CD4-positive, CD25-positive, alpha-beta regulatory T cell (primary cell): ENCODE data around the gene IDH3B. TPM values are rescaled to one million over a fixed set of nuclear protein-coding genes. Genes with fewer than 3 reads are reported as not detected.

Source experiments
- ATAC-seq, 2 donors: fragments of 150-1000 bp; cut with Tn5 transposase; one replicate each; pipeline ENCODE4 v1.10.0; 2021; ENCODE audit warnings: low read depth in 2 of 2, moderate number of reproducible peaks in 2 of 2, moderate library complexity in 1 of 2
- DNase-seq, 3 donors: peaks; one replicate each; pipeline versions ENCODE4 v3.0.0 to v3.0.0-alpha.2; 2012 to 2022; ENCODE audit warnings: mixed read lengths in 1 of 3
- H3K27ac ChIP-seq: one replicate; pipeline ENCODE4 v1.7.0; 2013; ENCODE audit warnings: mild to moderate bottlenecking, low read length; ENCODE audit not compliant: insufficient read depth, poor library complexity, severe bottlenecking
- H3K27me3 ChIP-seq: one replicate; pipeline ENCODE4 v1.7.0; 2013; ENCODE audit warnings: low read length; ENCODE audit not compliant: control insufficient read depth, insufficient read depth
- H3K36me3 ChIP-seq: one replicate; pipeline ENCODE4 v1.7.0; 2013; ENCODE audit warnings: mild to moderate bottlenecking, low read length, moderate library complexity; ENCODE audit not compliant: control insufficient read depth, insufficient read depth
- H3K4me1 ChIP-seq: 2 replicates; pipeline ENCODE4 v1.7.0; 2013; ENCODE audit warnings: mild to moderate bottlenecking, low read length; ENCODE audit not compliant: insufficient read depth, control insufficient read depth, poor library complexity, severe bottlenecking
- H3K4me3 ChIP-seq: one replicate; pipeline ENCODE4 v1.7.0; 2013; ENCODE audit warnings: low read depth, mild to moderate bottlenecking, low read length, moderate library complexity
- H3K9me3 ChIP-seq, 2 experiments: 1 replicate in 1 of 2; 2 replicates in 1 of 2; pipeline ENCODE4 v1.7.0; 2013; ENCODE audit warnings: low read length in 2 of 2, mild to moderate bottlenecking in 1 of 2, moderate library complexity in 1 of 2; ENCODE audit not compliant: control insufficient read depth in 2 of 2
- H3K27ac Mint-ChIP-seq, 3 donors: one replicate each; pipeline ENCODE4 v1.8.0; 2020 to 2022; ENCODE audit warnings: mild to moderate bottlenecking in 3 of 3, mixed read lengths in 3 of 3, moderate library complexity in 2 of 3
- H3K27me3 Mint-ChIP-seq: one replicate; pipeline ENCODE4 v1.8.0; 2022; ENCODE audit warnings: mild to moderate bottlenecking, mixed read lengths
- H3K36me3 Mint-ChIP-seq: one replicate; pipeline ENCODE4 v1.8.0; 2020; ENCODE audit warnings: mixed read lengths
- H3K4me1 Mint-ChIP-seq, 4 donors: one replicate each; pipeline ENCODE4 v1.8.0; 2020 to 2022; ENCODE audit warnings: mixed read lengths in 4 of 4, mild to moderate bottlenecking in 1 of 4
- H3K4me3 Mint-ChIP-seq, 4 donors: one replicate each; pipeline ENCODE4 v1.8.0; 2020 to 2022; ENCODE audit warnings: mild to moderate bottlenecking in 4 of 4, mixed read lengths in 4 of 4, moderate library complexity in 3 of 4
- H3K9me3 Mint-ChIP-seq, 7 donors: one replicate each; pipeline ENCODE4 v1.8.0; 2020 to 2022; ENCODE audit warnings: mixed read lengths in 7 of 7, mild to moderate bottlenecking in 3 of 7, moderate library complexity in 2 of 7
- polyA plus RNA-seq, 4 donors: library from polyadenylated mRNA; unstranded; fragments of 300-500 nt; fragmentation: Illumina TruSeq; gene quantifications; one replicate each; pipeline ENCODE4 v1.2.3, GENCODE V29; 2021
- total RNA-seq: library from RNA; stranded (reverse); gene quantifications from one replicate; pipeline ENCODE4 v1.2.3, GENCODE V29; 2022

The IDH3B gene
- total and polyA plus RNA-seq, 5 donors from 2014 or later = 106 to 117 (median 111) TPM

GRCh38 chr20:2637246-2637645, 26.8 kb downstream of the IDH3B start:
- H3K27ac Mint-ChIP-seq = no peak overlapping the region

DNA sequence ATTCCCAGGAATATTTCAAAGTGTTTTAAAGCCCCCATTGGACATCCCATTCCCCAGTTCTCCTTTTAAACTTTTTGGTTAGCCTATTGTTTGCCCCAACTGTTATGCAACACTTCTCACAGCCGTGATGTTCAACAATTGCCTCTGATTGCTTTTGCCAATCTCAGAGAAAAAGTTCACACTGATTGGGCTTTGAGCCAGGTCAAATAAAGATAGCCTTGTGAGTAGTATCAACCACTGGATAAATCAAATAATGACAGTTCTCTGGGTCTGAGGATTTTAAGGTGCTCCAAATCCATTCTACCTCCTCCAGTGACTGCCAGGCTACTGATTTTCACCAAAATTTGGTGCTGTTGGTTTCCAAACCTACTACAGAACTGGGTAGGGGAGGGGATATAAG, 30.6 kb downstream of the IDH3B start:
- DNase-seq = no peak
- H3K9me3 Mint-ChIP-seq = peaks cover 0 to 16% (median 1%) of the 10 kb centered on the region in 7 donors
- H3K27ac Mint-ChIP-seq = no peak overlapping the region
- H3K27me3 Mint-ChIP-seq = peaks cover 47% of the 10 kb centered on the region
- peaks cover 25% of the 10 kb centered on the region for H3K27me3 ChIP-seq
- H3K4me1 ChIP-seq = no peaks in the 10 kb centered on the region
- H3K36me3 Mint-ChIP-seq = no peaks in the 10 kb centered on the region
- no peaks in the 10 kb centered on the region for H3K4me1 Mint-ChIP-seq
- no peak overlapping the region for H3K4me3 ChIP-seq
- H3K9me3 ChIP-seq = peaks cover 0 to 7% of the 10 kb centered on the region in 2 experiments
- no peak overlapping the region for H3K27ac ChIP-seq
- H3K36me3 ChIP-seq = no peaks in the 10 kb centered on the region
- no peak overlapping the region for H3K4me3 Mint-ChIP-seq
- ATAC-seq = no peak

More at GRCh38 chr20:2637246-2637645, 26.8 kb downstream of the IDH3B start:
- Mint-ChIP-seq H3K4me1 (no peaks in the 10 kb centered on the region), H3K27me3 (peaks cover 20% of the 10 kb centered on the region), H3K36me3 (peaks cover 11% of the 10 kb centered on the region), H3K4me3 (no peak overlapping the region), H3K9me3 (peaks cover 0 to 1% (median 0%) of the 10 kb centered on the region in 7 donors)
- Histone ChIP-seq H3K4me1 (no peaks in the 10 kb centered on the region), H3K27ac (no peak overlapping the region), H3K9me3 (no peaks in the 10 kb centered on the region), H3K27me3 (peaks cover 10% of the 10 kb centered on the region), H3K4me3 (no peak overlapping the region), H3K36me3 (no peaks in the 10 kb centered on the region)
- ATAC-seq (no peak), DNase-seq (no peak)

- Mint-ChIP-seq H3K36me3 (no peaks in the 10 kb centered on the region), H3K4me1 (no peaks in the 10 kb centered on the region), H3K27ac (no peak overlapping the region), H3K27me3 (peaks cover 52% of the 10 kb centered on the region), H3K4me3 (no peak overlapping the region), H3K9me3 (peaks cover 0 to 22% (median 3%) of the 10 kb centered on the region in 7 donors)
- ATAC-seq = no peak
- Histone ChIP-seq H3K27me3 (peaks cover 25% of the 10 kb centered on the region), H3K36me3 (no peaks in the 10 kb centered on the region), H3K9me3 (peaks cover 5 to 13% of the 10 kb centered on the region in 2 experiments), H3K4me3 (no peak overlapping the region), H3K4me1 (no peaks in the 10 kb centered on the region), H3K27ac (no peak overlapping the region)
- DNase-seq = no peak
Observed at GRCh38 chr20:2631228-2631627, 32.8 kb downstream of the IDH3B start.

GRCh38 chr20:2626853-2627541, 37.0 kb downstream of the IDH3B start:
- Histone ChIP-seq H3K36me3 (no peaks in the 10 kb centered on the region), H3K27me3 (peaks cover 15% of the 10 kb centered on the region), H3K9me3 (peaks cover 6 to 13% of the 10 kb centered on the region in 2 experiments), H3K27ac (no peak overlapping the region), H3K4me1 (no peaks in the 10 kb centered on the region), H3K4me3 (no peak overlapping the region)
- DNase-seq (no peak), ATAC-seq (no peak)
- Mint-ChIP-seq H3K27ac (no peak overlapping the region), H3K9me3 (peaks cover 0 to 24% (median 5%) of the 10 kb centered on the region in 7 donors), H3K4me1 (no peaks in the 10 kb centered on the region), H3K36me3 (no peaks in the 10 kb centered on the region), H3K27me3 (peaks cover 57% of the 10 kb centered on the region), H3K4me3 (no peak overlapping the region)

DNA sequence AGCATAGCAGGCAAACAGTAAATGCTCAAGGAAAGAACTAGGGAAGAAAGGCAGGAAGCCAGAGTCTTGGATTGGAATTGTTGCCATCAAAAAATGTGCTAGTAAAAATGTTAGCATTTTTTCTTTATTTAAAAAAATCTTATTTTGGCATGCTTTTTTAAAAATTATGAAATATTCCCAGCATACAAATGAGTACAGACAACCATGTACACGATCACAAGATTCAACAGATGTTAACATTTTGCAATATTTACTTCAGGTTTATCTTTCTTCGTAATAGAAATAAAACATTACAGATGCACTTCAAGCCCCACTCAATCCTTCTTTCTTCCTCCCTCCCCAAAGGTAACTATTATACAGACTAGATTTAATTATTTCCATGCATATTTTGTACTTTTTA, 39.0 kb downstream of the IDH3B start:
- H3K27me3 ChIP-seq = peaks cover 6% of the 10 kb centered on the region
- H3K27ac ChIP-seq = no peak overlapping the region
- Mint-ChIP-seq H3K27ac (no peak overlapping the region), H3K27me3 (peaks cover 55% of the 10 kb centered on the region), H3K36me3 (no peaks in the 10 kb centered on the region), H3K4me1 (no peaks in the 10 kb centered on the region), H3K4me3 (no peak overlapping the region), H3K9me3 (peaks cover 0 to 12% (median 3%) of the 10 kb centered on the region in 7 donors)
- H3K4me1 ChIP-seq = no peaks in the 10 kb centered on the region
- no peaks in the 10 kb centered on the region for H3K36me3 ChIP-seq
- peaks cover 6 to 7% of the 10 kb centered on the region in 2 experiments for H3K9me3 ChIP-seq
- no peak overlapping the region for H3K4me3 ChIP-seq
- DNase-seq (no peak), ATAC-seq (no peak)

GRCh38 chr20:2624190-2624589, 39.8 kb downstream of the IDH3B start:
- H3K36me3 ChIP-seq = no peaks in the 10 kb centered on the region
- Mint-ChIP-seq H3K4me1 (no peaks in the 10 kb centered on the region), H3K36me3 (no peaks in the 10 kb centered on the region), H3K27me3 (peaks cover 55% of the 10 kb centered on the region), H3K27ac (no peak overlapping the region), H3K9me3 (peaks cover 0 to 8% (median 5%) of the 10 kb centered on the region in 7 donors), H3K4me3 (no peak overlapping the region)
- DNase-seq (no peak), ATAC-seq (no peak)
- peaks cover 9% of the 10 kb centered on the region for H3K27me3 ChIP-seq
- no peak overlapping the region for H3K27ac ChIP-seq
- no peaks in the 10 kb centered on the region for H3K4me1 ChIP-seq
- H3K9me3 ChIP-seq = peaks cover 6 to 7% of the 10 kb centered on the region in 2 experiments
- H3K4me3 ChIP-seq = no peak overlapping the region

DNA sequence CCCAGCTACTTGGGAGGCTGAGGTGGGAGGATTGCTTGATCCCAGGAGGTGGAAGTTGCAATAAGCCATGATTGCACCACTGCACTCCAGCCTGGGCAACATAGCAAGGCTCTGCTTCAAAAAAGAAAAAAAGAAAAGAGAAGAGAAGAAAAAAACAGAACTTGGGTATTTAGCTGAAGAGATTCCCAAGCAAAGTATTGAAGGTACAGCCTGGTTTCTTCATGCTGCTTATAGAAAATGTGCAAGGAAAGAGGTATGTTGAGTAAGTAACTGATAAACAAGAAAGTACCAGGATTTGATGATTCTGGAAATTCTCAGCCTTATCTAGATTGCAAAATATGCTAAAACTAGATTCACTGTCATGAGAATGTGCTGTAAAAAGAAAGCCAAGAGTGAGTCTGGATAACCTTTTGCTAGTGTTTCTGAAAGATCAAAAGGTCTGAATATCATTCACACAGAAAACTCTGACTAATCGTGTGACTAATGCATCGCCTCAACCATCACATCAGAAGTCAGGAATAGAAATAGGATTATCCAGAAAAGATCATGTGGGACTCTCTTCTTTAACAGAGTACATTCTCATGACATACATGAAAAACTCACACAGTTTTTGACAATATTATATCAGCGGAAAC, 43.9 kb downstream of the IDH3B start:
- H3K9me3 ChIP-seq = no peaks in the 10 kb centered on the region
- H3K27ac ChIP-seq = no peak overlapping the region
- Mint-ChIP-seq H3K27ac (no peak overlapping the region), H3K36me3 (no peaks in the 10 kb centered on the region), H3K27me3 (peaks cover 60% of the 10 kb centered on the region), H3K9me3 (peaks cover 0 to 5% (median 0%) of the 10 kb centered on the region in 7 donors), H3K4me1 (no peaks in the 10 kb centered on the region), H3K4me3 (no peak overlapping the region)
- no peaks in the 10 kb centered on the region for H3K36me3 ChIP-seq
- H3K4me1 ChIP-seq = no peaks in the 10 kb centered on the region
- ATAC-seq (no peak), DNase-seq (no peak)
- peaks cover 15% of the 10 kb centered on the region for H3K27me3 ChIP-seq
- no peak overlapping the region for H3K4me3 ChIP-seq

GRCh38 chr20:2619337-2619736, 44.7 kb downstream of the IDH3B start:
- ATAC-seq (no peak), DNase-seq (no peak)
- H3K36me3 ChIP-seq = no peaks in the 10 kb centered on the region
- Mint-ChIP-seq H3K27me3 (peaks cover 63% of the 10 kb centered on the region), H3K36me3 (no peaks in the 10 kb centered on the region), H3K27ac (no peak overlapping the region), H3K4me3 (no peak overlapping the region), H3K9me3 (peaks cover 0 to 5% (median 0%) of the 10 kb centered on the region in 7 donors), H3K4me1 (no peaks in the 10 kb centered on the region)
- no peaks in the 10 kb centered on the region for H3K9me3 ChIP-seq
- no peaks in the 10 kb centered on the region for H3K4me1 ChIP-seq
- peaks cover 15% of the 10 kb centered on the region for H3K27me3 ChIP-seq
- H3K4me3 ChIP-seq = no peak overlapping the region
- H3K27ac ChIP-seq = no peak overlapping the region
